Esophagus muscularis mucosa (tissue), 4 donors: ENCODE measurements around the gene ITPR1. TPM values are rescaled to one million over a fixed set of nuclear protein-coding genes. Genes with fewer than 3 reads are reported as not detected.

Experiments
- DNase-seq: peaks from one replicate; pipeline ENCODE4 v3.0.0-alpha.2; 2017; ENCODE audit errors: extremely low spot score
- H3K27ac ChIP-seq, 4 donors: fragments of 200-600 bp; sonication (generic); replicated peaks in 1 of 4; 1 replicate in 3 of 4; 2 replicates in 1 of 4; pipeline ENCODE4 v1.5.1; 2016 to 2019; ENCODE audit warnings: mild to moderate bottlenecking in 1 of 4
- H3K27me3 ChIP-seq, 4 donors: fragments of 200-600 bp; sonication (generic); one replicate each; pipeline versions ENCODE4 v1.5.1 to v1.6.0; 2016 to 2019
- H3K36me3 ChIP-seq, 4 donors: fragments of 200-600 bp; sonication (generic); one replicate each; pipeline ENCODE4 v1.5.1; 2016 to 2019
- H3K4me1 ChIP-seq, 4 donors: fragments of 200-600 bp; sonication (generic); one replicate each; pipeline ENCODE4 v1.5.1; 2016 to 2019
- H3K4me3 ChIP-seq, 4 donors: fragments of 200-600 bp; sonication (generic); 1 replicate in 2 of 4; 2 replicates in 2 of 4; pipeline ENCODE4 v1.5.1; 2016 to 2019; ENCODE audit warnings: mild to moderate bottlenecking in 4 of 4, moderate library complexity in 1 of 4
- H3K9me3 ChIP-seq, 4 donors: fragments of 200-600 bp; sonication (generic); 1 replicate in 3 of 4; 2 replicates in 1 of 4; pipeline ENCODE4 v1.5.1; 2016 to 2019
- CTCF ChIP-seq, 3 experiments: fragments of 200-600 bp in 2 of 3; fragments of 450-650 bp in 1 of 3; sonication (generic) in 2 of 3; IDR thresholded peaks; one replicate each; pipeline ENCODE4 v1.5.1; 2017 to 2019; ENCODE audit warnings: antibody characterized with exemption in 3 of 3, mild to moderate bottlenecking in 2 of 3, moderate library complexity in 1 of 3
- EP300 ChIP-seq: sonication (generic); formaldehyde crosslinking; IDR thresholded peaks from one replicate; pipeline ENCODE4 v1.6.1; 2017; ENCODE audit warnings: antibody characterized with exemption
- POLR2A ChIP-seq: fragments of 450-650 bp; IDR thresholded peaks from one replicate; pipeline ENCODE4 v1.6.1; 2017; ENCODE audit warnings: antibody characterized with exemption, moderate library complexity, mild to moderate bottlenecking, low read depth
- POLR2AphosphoS5 ChIP-seq, 2 donors: sonication (generic); formaldehyde crosslinking; IDR thresholded peaks; one replicate each; pipeline ENCODE4 v1.6.1; 2017; ENCODE audit warnings: antibody characterized with exemption in 2 of 2
- WGBS: methylation state at CpG from one replicate; pipeline ENCODE4 v1.1.5; 2018; 5-methylcytosine and 5-hydroxymethylcytosine counted together
- intact Hi-C: fragments of 100-400 bp; cut with DNase I; formaldehyde crosslinking; loops from one replicate; pipeline ENCODE4 v1.15.1; 2023
- total RNA-seq, 4 donors: library from RNA; depleted of rRNA; stranded (reverse); fragments of >200 nt; gene quantifications; one replicate each; pipeline versions ENCODE4 v1.1.0 to v1.2.1, GENCODE V29; 2016

Gene ITPR1
- total RNA-seq, 4 donors from 2014 or later = 204 to 271 (median 222) TPM

- intact Hi-C loops = no loop called here
- no peak overlapping the region for H3K4me3 ChIP-seq
- no peaks in the 10 kb centered on the region for H3K36me3 ChIP-seq
- no peaks in the 10 kb centered on the region for H3K9me3 ChIP-seq
- no peaks in the 10 kb centered on the region for H3K27me3 ChIP-seq
- no peak for DNase-seq
- H3K27ac ChIP-seq = no peak overlapping the region
- peaks cover 0 to 31% (median 9%) of the 10 kb centered on the region in 4 donors for H3K4me1 ChIP-seq
- WGBS = 86% methylated on average over 5 of the region's 5 CpGs
- no peak for TF ChIP-seq EP300
- no peak for TF ChIP-seq POLR2AphosphoS5 (IDR thresholded peaks at IDR 0.05)
- no peak for TF ChIP-seq CTCF (IDR thresholded peaks at IDR 0.05)
- TF ChIP-seq POLR2A = no peak
These were observed 120.9 kb downstream of the ITPR1 start for GRCh38 chr3:4614070-4614469.

GRCh38 chr3:4614927-4615326, 121.8 kb downstream of the ITPR1 start:
- WGBS = 85% methylated on average over 3 of the region's 3 CpGs
- peaks cover 0 to 27% (median 5%) of the 10 kb centered on the region in 4 donors for H3K4me1 ChIP-seq
- H3K9me3 ChIP-seq = no peaks in the 10 kb centered on the region
- no peak for TF ChIP-seq POLR2AphosphoS5 (IDR thresholded peaks at IDR 0.05)
- no peak for TF ChIP-seq CTCF (IDR thresholded peaks at IDR 0.05)
- no peak for TF ChIP-seq POLR2A
- TF ChIP-seq EP300 = no peak
- no peaks in the 10 kb centered on the region for H3K36me3 ChIP-seq
- H3K4me3 ChIP-seq = no peak overlapping the region
- no peaks in the 10 kb centered on the region for H3K27me3 ChIP-seq
- intact Hi-C loops = no loop called here
- DNase-seq = no peak
- no peak overlapping the region for H3K27ac ChIP-seq

GRCh38 chr3:4615750-4616149, 122.6 kb downstream of the ITPR1 start:
- Histone ChIP-seq H3K27ac (no peak overlapping the region), H3K27me3 (no peaks in the 10 kb centered on the region), H3K4me1 (peaks cover 0 to 19% (median 3%) of the 10 kb centered on the region in 4 donors), H3K9me3 (no peaks in the 10 kb centered on the region), H3K4me3 (no peak overlapping the region), H3K36me3 (no peaks in the 10 kb centered on the region)
- WGBS = 37% methylated on average over 3 of the region's 3 CpGs
- TF ChIP-seq CTCF (IDR thresholded peaks at IDR 0.05) = no peak
- TF ChIP-seq EP300 = no peak
- DNase-seq = no peak
- intact Hi-C loops = no loop called here

GRCh38 chr3:4623421-4623999, 130.4 kb downstream of the ITPR1 start:
- Histone ChIP-seq H3K27me3 (no peaks in the 10 kb centered on the region), H3K4me3 (no peak overlapping the region), H3K36me3 (peaks cover 0 to 8% (median 6%) of the 10 kb centered on the region in 4 donors), H3K4me1 (peaks cover 0 to 22% (median 10%) of the 10 kb centered on the region in 4 donors), H3K27ac (no peak overlapping the region), H3K9me3 (no peaks in the 10 kb centered on the region)
- TF ChIP-seq EP300 = no peak
- TF ChIP-seq POLR2AphosphoS5 (IDR thresholded peaks at IDR 0.05) = no peak
- TF ChIP-seq POLR2A = no peak
- TF ChIP-seq CTCF (IDR thresholded peaks at IDR 0.05) = no peak
- DNase-seq = no peak
- intact Hi-C loops = no loop called here
- WGBS = 78% methylated on average over 4 of the region's 4 CpGs
